Activated naive CD4-positive, alpha-beta T cell treated with anti-CD3 and anti-CD28 coated beads for 36 hours (primary cell): Measurements from ENCODE around the gene DCK. TPM values are rescaled to one million over a fixed set of nuclear protein-coding genes. Genes with fewer than 3 reads are reported as not detected.
"Not testable (repeated sequence)": the region's sequence is repeated elsewhere in the genome, so short reads cannot be mapped to it uniquely, and the experiment has no call there.

ENCODE experiments used
- CTCF ChIA-PET: fragments of 350-600 bp; sonication (Branson Sonifier 250); formaldehyde crosslinking; loops from one replicate; lab custom pipeline; 2021; ENCODE audit warnings: antibody characterized with exemption; lab: Charles Lee
- DNase-seq: peaks from one replicate; pipeline ENCODE4 v3.0.0-alpha.2; 2020
- H3K27ac Mint-ChIP-seq: one replicate; pipeline ENCODE4 v1.8.0; 2021; ENCODE audit warnings: mild to moderate bottlenecking, mixed read lengths
- H3K27me3 Mint-ChIP-seq: one replicate; pipeline ENCODE4 v1.8.0; 2021; ENCODE audit warnings: low read depth, mixed read lengths
- H3K36me3 Mint-ChIP-seq: one replicate; pipeline ENCODE4 v1.8.0; 2021; ENCODE audit warnings: low read depth, mixed read lengths
- H3K4me1 Mint-ChIP-seq: one replicate; pipeline ENCODE4 v1.8.0; 2021; ENCODE audit warnings: low read depth, mixed read lengths
- H3K4me3 Mint-ChIP-seq: one replicate; pipeline ENCODE4 v1.8.0; 2021; ENCODE audit warnings: mild to moderate bottlenecking, moderate library complexity, mixed read lengths
- H3K9me3 Mint-ChIP-seq: one replicate; pipeline ENCODE4 v1.8.0; 2021; ENCODE audit warnings: mixed read lengths
- intact Hi-C: fragments of 100-400 bp; cut with micrococcal nuclease; formaldehyde crosslinking; loops from one replicate; pipeline ENCODE4 v1.15.1; 2023
- total RNA-seq, 2 experiments: library from RNA; stranded (reverse); gene quantifications; one replicate each; pipeline ENCODE4 v1.2.3, GENCODE V29; 2021

Gene DCK
- total RNA-seq, 2 experiments from 2014 or later, result 32.1 to 34.1 TPM

DNA sequence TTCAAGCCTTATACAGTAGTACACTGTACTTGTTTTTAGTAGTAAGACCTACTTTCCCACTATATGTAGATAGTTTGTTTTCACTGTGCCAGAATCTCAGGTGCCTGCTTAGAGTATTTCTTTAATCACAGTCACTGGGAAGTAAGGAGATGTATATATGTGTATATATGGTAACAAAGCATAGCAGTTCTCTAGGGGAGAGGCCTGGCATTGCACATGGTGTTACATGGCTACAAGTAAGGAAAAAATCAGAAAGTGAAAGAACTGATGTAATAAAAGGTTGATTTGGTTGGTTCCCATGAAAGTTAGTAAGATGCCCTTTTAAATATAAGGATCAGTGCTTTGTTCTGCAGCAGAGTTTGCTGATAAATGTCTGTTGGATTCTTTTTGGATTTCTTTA lies 9.3 kb upstream of the DCK start:
- no peak for DNase-seq
- Mint-ChIP-seq H3K4me1 (no peaks in the 10 kb centered on the region), H3K27ac (no peak overlapping the region), H3K4me3 (no peak overlapping the region), H3K9me3 (no peaks in the 10 kb centered on the region), H3K27me3 (no peaks in the 10 kb centered on the region), H3K36me3 (no peaks in the 10 kb centered on the region)
- intact Hi-C loops, result no loop called here
- CTCF ChIA-PET, result interaction anchor here (0.6 kb wide), 1 partner anchor 198 kb away, joined by 4 read pairs; no protein-coding TSS in a partner anchor

DNA sequence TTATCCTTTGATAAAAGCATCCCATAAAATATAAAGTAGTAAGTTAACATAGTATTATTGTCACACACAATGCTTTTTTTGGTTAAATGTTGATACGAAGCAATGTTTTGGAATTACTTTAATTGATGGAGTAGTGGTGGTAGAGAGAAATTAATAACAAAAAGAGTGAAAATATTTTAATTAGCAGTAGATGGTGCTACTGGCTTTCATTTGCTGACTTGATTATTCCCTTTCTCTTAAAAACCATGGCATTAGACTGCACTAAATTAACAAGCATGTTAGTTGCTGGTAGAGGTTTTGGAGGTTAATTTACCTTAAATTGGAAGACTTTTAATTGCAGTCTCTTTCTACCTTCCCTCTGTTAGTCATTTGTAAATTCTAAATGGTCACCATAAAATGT lies 8.9 kb upstream of the DCK start:
- intact Hi-C loops, result no loop called here
- no peaks in the 10 kb centered on the region for H3K27me3 Mint-ChIP-seq

DNA sequence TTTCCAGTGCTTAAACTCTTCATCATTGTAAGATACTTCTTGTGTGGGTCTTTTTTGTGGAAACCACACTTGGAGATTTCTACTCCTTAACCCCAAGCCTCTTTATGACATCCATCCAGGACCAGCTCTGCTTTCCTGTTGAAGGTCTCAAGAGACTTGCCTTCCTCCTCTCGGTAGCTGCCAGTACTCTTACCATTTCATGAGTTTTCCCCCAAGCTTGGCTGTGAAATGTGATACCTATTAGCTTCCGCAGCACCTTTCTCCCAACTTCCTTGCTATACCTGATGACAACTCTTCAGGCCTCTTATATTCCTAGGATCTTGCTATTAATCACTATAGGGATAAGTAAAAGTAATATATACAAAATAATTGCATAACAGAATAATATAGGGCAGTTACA lies 1.9 kb upstream of the DCK start:
- no peak for DNase-seq
- Mint-ChIP-seq H3K4me1 (peaks cover 21% of the 10 kb centered on the region), H3K4me3 (no peak overlapping the region), H3K36me3 (peaks cover 13% of the 10 kb centered on the region), H3K27ac (no peak overlapping the region), H3K27me3 (no peaks in the 10 kb centered on the region), H3K9me3 (no peaks in the 10 kb centered on the region)
- CTCF ChIA-PET, result interaction anchor here (0.7 kb wide), 1 partner anchor 1090 kb away, joined by 4 read pairs; no protein-coding TSS in a partner anchor
- intact Hi-C loops, result loop anchor here (5.0 kb wide), 3 partner anchors 196 to 1234 kb away; no protein-coding TSS in a partner anchor

More for the DNA sequence above, 8.9 kb upstream of the DCK start:
- H3K27ac Mint-ChIP-seq, result no peak overlapping the region
- no peaks in the 10 kb centered on the region for H3K4me1 Mint-ChIP-seq
- no peak for DNase-seq
- no peak overlapping the region for H3K4me3 Mint-ChIP-seq
- no peaks in the 10 kb centered on the region for H3K36me3 Mint-ChIP-seq
- H3K9me3 Mint-ChIP-seq, result no peaks in the 10 kb centered on the region
- CTCF ChIA-PET, result interaction anchor here (1.1 to 2.9 kb wide), 2 partner anchors 25 to 249 kb away, joined by 3 to 6 read pairs; no protein-coding TSS in a partner anchor

DNA sequence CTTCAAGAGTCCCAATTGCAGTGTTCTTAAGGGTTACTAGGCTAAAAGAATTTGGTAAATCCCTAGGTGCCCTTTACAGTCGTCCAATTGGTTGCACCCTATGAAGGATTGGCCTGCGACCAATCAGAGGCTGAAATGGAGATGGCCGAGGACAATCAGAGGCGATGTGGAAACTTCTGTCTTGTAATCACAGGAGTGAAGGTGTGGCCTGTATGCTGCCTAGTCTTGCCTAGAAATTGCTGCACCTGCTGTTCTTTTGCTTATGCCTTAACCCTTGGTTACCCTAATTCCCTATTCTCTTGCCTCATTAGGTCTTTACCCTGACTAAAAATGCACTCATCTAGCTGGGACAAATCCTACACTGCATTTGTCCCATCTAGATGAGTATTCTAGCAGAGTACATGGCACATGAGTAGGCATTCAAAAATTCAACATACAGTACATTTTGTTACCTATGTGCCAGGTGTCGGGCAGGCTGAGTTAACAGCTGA lies 1.0 kb upstream of the DCK start:
- peaks cover 29% of the 10 kb centered on the region for H3K4me1 Mint-ChIP-seq
- H3K4me3 Mint-ChIP-seq, result peak overlapping the region; percentile 96
- DNase-seq, result peak; percentile 23
- intact Hi-C loops, result loop anchor here (5.0 kb wide), 3 partner anchors 195 to 1235 kb away; no protein-coding TSS in a partner anchor
- peaks cover 17% of the 10 kb centered on the region for H3K36me3 Mint-ChIP-seq
- no peaks in the 10 kb centered on the region for H3K27me3 Mint-ChIP-seq
- CTCF ChIA-PET, result interaction anchor here (0.6 to 1.7 kb wide), 2 partner anchors 18 to 162 kb away, joined by 3 to 7 read pairs; no protein-coding TSS in a partner anchor
- H3K27ac Mint-ChIP-seq, result peak overlapping the region; percentile 91
- no peaks in the 10 kb centered on the region for H3K9me3 Mint-ChIP-seq

DNA sequence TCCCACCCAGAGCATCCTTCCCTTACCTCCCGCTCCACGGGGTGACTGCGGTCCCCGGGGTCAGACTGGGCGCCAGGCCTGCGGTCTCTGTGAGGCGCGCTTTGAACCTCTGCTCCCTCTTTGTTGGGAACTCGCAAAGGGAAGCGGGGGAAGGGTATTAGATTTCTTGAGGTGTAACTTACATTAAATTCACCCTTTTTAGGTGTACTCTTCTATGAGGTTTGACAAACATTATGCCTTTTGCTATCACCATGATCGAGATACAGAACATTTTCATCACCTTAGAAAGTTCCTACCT lies 569 bp downstream of the DCK start:
- Mint-ChIP-seq H3K27me3 (no peaks in the 10 kb centered on the region), H3K9me3 (no peaks in the 10 kb centered on the region), H3K27ac (peak overlapping the region; percentile 91), H3K4me1 (peaks cover 38% of the 10 kb centered on the region), H3K4me3 (peak overlapping the region; percentile 96), H3K36me3 (peaks cover 25% of the 10 kb centered on the region)
- intact Hi-C loops, result loop anchor here (2.0 to 5.0 kb wide), 4 partner anchors 193 to 1237 kb away; no protein-coding TSS in a partner anchor
- CTCF ChIA-PET, result interaction anchor here (0.6 to 2.1 kb wide), 8 partner anchors 10 to 342 kb away, joined by 3 to 7 read pairs (median 4); partner anchors contain the start of gene GRSF1
- no peak for DNase-seq

DNA sequence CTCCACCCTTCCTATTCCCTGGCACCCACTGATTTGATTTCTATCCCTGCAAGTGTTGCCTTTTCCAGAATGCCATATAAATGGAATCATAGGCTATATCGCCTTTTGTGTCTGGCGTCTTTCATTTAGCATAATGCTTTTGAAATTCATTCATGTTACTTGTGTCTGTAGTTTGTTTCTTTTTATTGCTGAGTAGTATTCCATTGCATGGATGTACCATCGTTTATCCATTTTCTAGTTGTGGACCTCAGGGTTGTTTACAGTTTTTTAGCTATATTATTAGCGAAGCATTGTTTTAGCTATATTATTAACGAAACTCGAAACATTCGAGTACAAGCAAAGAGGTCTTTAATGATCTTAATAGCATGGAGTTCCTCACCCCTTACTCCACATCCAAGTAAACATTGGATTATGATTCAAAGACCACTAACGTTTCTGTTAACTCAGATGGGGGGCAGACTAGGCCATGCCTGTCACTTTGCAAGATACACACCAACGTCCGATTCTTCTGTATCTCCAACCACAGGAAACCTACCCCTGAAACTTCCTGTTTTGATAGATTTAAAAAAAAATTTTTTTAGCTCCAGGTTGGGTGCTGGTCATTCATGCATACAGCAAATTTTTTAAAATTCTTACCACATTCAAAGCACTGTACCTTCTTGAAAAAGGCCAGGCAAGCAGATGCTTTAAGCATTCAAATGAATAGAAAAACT lies 1.1 kb downstream of the DCK start:
- Mint-ChIP-seq H3K27me3 (no peaks in the 10 kb centered on the region), H3K4me1 (peaks cover 43% of the 10 kb centered on the region), H3K27ac (peak overlapping the region; percentile 91), H3K4me3 (peak overlapping the region; percentile 96), H3K9me3 (peaks cover under 1% of the 10 kb centered on the region), H3K36me3 (peaks cover 30% of the 10 kb centered on the region)
- DNase-seq, result no peak
- CTCF ChIA-PET, result interaction anchor here (0.5 to 3.0 kb wide), 9 partner anchors 10 to 343 kb away, joined by 3 to 17 read pairs (median 4); partner anchors contain the start of gene GRSF1
- intact Hi-C loops, result loop anchor here (2.0 to 5.0 kb wide), 4 partner anchors 193 to 1237 kb away; no protein-coding TSS in a partner anchor

DNA sequence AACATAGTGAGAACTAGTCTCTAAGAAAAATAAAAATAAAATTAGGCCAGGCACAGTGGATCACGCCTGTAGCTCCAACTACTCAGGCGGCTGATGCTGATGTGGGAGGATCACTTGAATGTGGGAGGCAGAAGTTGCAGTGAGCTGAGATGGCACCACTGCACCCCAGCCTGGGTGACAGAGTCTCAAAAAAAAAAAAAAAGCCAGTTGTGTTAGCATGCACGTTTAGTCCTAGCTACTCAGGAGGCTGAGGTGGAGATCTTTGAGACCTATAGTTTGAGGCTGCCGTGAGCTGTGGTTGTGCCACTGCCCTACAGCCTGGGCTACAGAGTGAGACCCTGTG lies 2.5 kb downstream of the DCK start:
- Mint-ChIP-seq H3K4me1 (peaks cover 52% of the 10 kb centered on the region), H3K27ac (peak overlapping the region; percentile 91), H3K36me3 (peaks cover 44% of the 10 kb centered on the region), H3K27me3 (no peaks in the 10 kb centered on the region), H3K4me3 (peak overlapping the region; percentile 96), H3K9me3 (peaks cover 3% of the 10 kb centered on the region)
- intact Hi-C loops, result loop anchor here (1.0 kb wide), 1 partner anchor 8 kb away; no protein-coding TSS in a partner anchor
- DNase-seq, result peak; percentile 46
- CTCF ChIA-PET, result interaction anchor here (1.1 to 3.0 kb wide), 5 partner anchors 9 to 329 kb away, joined by 3 to 17 read pairs (median 4); partner anchors contain the start of gene JCHAIN

DNA sequence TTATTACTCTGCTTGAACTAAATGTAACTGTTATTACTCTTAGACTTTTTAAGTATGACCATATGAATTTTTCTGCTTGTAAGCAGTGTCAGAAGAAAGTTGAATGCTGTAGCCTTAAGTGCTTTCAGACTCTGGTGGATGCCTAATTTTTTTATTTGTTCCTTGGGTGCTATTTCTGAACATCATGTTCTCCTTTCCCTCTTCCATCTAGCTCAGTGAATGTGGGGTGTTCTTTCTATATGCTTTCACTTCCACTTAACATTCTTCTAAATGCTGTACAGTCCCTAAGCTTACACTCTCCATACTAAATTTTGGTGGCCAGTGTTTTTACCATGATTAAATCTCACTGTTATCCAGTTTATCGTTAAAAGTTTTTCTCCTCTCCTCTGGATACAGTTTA lies 3.6 kb downstream of the DCK start:
- peaks cover 55% of the 10 kb centered on the region for H3K36me3 Mint-ChIP-seq
- CTCF ChIA-PET, result interaction anchor here (0.8 to 3.0 kb wide), 4 partner anchors 8 to 273 kb away, joined by 3 to 17 read pairs (median 6); no protein-coding TSS in a partner anchor
- peak overlapping the region; percentile 73 for H3K27ac Mint-ChIP-seq
- peak overlapping the region; percentile 96 for H3K4me3 Mint-ChIP-seq
- H3K27me3 Mint-ChIP-seq, result no peaks in the 10 kb centered on the region
- DNase-seq, result no peak
- intact Hi-C loops, result no loop called here
- peaks cover 62% of the 10 kb centered on the region for H3K4me1 Mint-ChIP-seq
- peaks cover 7% of the 10 kb centered on the region for H3K9me3 Mint-ChIP-seq

DNA sequence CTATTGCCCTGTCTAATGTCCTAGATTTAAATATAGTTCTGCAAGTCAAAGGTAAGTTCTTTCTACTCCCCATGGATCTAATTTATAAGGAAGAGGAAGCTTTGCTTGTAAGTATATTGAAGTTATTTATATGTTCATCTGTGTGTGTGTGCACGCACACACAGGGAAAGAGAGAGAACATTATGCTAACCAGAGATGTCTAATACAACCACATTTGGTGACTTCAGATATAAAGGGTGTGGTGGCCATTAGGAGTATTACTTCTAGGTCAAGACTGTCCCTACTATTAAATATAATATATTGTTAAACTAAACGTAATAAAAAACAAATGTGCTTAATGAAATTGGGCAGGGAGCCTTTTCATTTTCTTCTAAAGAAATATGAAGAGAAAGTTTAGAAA lies 4.1 kb downstream of the DCK start:
- peaks cover 8% of the 10 kb centered on the region for H3K9me3 Mint-ChIP-seq
- no peaks in the 10 kb centered on the region for H3K27me3 Mint-ChIP-seq
- peak overlapping the region; percentile 96 for H3K4me3 Mint-ChIP-seq
- CTCF ChIA-PET, result interaction anchor here (1.9 kb wide), 1 partner anchor 8 kb away, joined by 9 read pairs; no protein-coding TSS in a partner anchor
- H3K36me3 Mint-ChIP-seq, result peaks cover 58% of the 10 kb centered on the region
- no peak for DNase-seq
- H3K4me1 Mint-ChIP-seq, result peaks cover 65% of the 10 kb centered on the region
- intact Hi-C loops, result no loop called here
- H3K27ac Mint-ChIP-seq, result peak overlapping the region; percentile 27

DNA sequence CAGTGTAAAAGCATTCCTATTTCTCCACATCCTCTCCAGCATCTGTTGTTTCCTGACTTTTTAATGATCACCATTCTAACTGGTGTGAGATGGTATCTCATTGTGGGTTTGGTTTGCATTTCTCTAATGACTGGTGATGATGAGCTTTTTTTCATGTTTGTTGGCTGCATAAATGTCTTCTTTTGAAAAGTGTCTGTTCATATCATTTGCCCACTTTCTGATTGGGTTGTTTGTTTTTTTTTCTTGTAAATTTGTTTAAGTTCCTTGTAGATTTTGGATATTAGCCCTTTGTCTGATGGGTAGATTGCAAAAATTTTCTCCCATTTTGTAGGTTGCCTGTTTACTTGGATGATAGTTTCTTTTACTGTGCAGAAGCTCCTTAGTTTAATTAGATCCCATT lies 6.2 kb downstream of the DCK start:
- not testable (repeated sequence) for H3K27me3 Mint-ChIP-seq, H3K9me3 Mint-ChIP-seq, DNase-seq, H3K4me3 Mint-ChIP-seq
- Mint-ChIP-seq H3K36me3 (peaks cover 55% of the 10 kb centered on the region), H3K4me1 (peaks cover 84% of the 10 kb centered on the region), H3K27ac (peak overlapping the region; percentile 7)
- CTCF ChIA-PET, result interaction anchor here (0.6 kb wide), 1 partner anchor 234 kb away, joined by 4 read pairs; no protein-coding TSS in a partner anchor
- intact Hi-C loops, result loop anchor here (10.0 kb wide), 1 partner anchor 375 kb away; the partner anchor contains the start of gene ENAM

DNA sequence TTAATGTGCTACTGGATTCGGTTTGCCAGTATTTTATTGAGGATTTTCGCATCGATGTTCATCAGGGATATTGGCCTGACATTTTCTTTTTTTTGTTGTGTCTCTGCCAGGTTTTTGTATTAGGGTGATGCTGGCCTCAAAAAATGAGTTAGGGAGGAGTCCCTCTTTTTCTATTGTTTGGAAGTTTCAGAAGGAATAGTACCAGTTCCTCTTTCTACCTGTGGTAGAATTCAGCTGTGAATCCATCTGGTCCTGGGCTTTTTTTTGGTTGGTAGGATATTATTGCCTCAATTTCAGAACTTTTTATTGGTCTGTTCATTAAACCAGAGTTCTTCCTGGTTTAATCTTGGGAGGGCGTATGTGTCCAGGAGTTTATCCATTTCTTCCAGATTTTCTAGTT lies 7.9 kb downstream of the DCK start:
- not testable (repeated sequence) for H3K9me3 Mint-ChIP-seq, H3K27ac Mint-ChIP-seq, DNase-seq, H3K27me3 Mint-ChIP-seq, H3K4me3 Mint-ChIP-seq
- peaks cover 48% of the 10 kb centered on the region for H3K36me3 Mint-ChIP-seq
- intact Hi-C loops, result loop anchor here (10.0 kb wide), 1 partner anchor 377 kb away; the partner anchor contains the start of gene ENAM
- H3K4me1 Mint-ChIP-seq, result peaks cover 81% of the 10 kb centered on the region
- CTCF ChIA-PET, result interaction anchor here (0.6 kb wide), 1 partner anchor 9 kb away, joined by 3 read pairs; no protein-coding TSS in a partner anchor

DNA sequence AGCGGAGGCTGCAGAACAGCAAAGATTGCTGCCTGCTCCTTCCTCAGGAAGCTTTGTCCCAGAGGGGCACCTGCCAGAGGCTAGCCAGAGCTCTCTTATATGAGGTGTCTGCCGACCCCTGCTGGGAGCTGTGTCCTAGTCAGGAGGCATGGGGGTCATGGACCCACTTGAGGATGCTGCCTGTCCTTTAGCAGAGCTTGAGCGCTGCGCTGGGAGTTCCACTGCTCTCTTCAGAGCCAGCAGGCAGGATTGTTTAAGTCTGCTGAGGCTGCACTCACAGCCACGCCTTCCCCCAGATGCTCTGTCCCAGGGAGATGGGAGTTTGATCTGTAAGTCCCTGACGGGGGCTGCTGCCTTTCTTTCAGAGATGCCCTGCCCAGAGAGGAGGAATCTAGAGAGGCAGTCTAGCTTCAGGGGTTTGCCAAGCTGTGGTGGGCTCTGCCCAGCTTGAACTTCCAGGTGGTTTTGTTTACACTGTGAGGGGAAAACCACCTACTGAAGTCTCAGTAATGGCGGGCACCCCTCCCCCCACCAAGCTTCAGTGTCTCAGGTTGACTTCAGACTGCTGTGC lies 10.9 kb downstream of the DCK start:
- CTCF ChIA-PET, result interaction anchor here (0.6 to 2.1 kb wide), 7 partner anchors 8 to 409 kb away, joined by 3 to 9 read pairs (median 4); partner anchors contain the start of genes DCK and RUFY3
- peaks cover 8% of the 10 kb centered on the region for H3K9me3 Mint-ChIP-seq
- intact Hi-C loops, result loop anchor here (1.0 to 10.0 kb wide), 3 partner anchors 8 to 380 kb away; partner anchors contain the start of genes ENAM and UTP3
- H3K36me3 Mint-ChIP-seq, result peaks cover 33% of the 10 kb centered on the region
- peak; percentile 82 for DNase-seq
- peak overlapping the region; percentile 26 for H3K4me3 Mint-ChIP-seq
- H3K4me1 Mint-ChIP-seq, result peaks cover 77% of the 10 kb centered on the region
- peak overlapping the region; percentile 1 for H3K27ac Mint-ChIP-seq
- no peaks in the 10 kb centered on the region for H3K27me3 Mint-ChIP-seq
